Glomerular endothelial cell (primary cell): ENCODE measurements around the gene SAMD14. TPM values are rescaled to one million over a fixed set of nuclear protein-coding genes. Genes with fewer than 3 reads are reported as not detected.

Experiments used
- DNase-seq: peaks from one replicate; pipeline ENCODE4 v3.0.0-alpha.2; 2011; ENCODE audit warnings: low read depth, low spot score; ENCODE audit errors: extremely low read depth
- total RNA-seq: library from RNA; depleted of rRNA; stranded (reverse); fragments of >200 nt; gene quantifications from 2 replicates; pipeline ENCODE4 v1.2.3, GENCODE V29; 2015

Gene SAMD14
- total RNA-seq, 1 donor from 2014 or later: 24.9 TPM

DNA sequence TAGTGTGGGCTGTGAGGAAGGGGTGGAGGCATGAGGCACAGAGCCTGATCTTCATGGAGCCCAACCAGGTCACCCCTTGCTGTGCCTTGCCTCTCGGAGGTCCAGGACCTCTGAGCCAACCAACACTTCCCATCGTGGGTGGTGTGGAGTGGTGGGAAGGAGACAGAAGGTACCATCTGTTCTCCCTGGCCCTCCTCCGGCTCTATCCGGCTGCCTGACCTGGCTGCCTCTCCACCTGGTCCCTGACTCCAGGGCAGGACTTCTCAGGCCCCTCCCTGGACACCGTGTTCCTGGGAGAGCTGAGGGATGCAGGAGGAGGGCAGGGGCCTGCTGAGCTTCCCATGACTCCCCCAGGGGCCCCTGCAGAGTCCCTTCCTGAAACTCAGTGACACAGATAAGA, 31.0 kb downstream of the SAMD14 start:
- DNase-seq: no peak

DNA sequence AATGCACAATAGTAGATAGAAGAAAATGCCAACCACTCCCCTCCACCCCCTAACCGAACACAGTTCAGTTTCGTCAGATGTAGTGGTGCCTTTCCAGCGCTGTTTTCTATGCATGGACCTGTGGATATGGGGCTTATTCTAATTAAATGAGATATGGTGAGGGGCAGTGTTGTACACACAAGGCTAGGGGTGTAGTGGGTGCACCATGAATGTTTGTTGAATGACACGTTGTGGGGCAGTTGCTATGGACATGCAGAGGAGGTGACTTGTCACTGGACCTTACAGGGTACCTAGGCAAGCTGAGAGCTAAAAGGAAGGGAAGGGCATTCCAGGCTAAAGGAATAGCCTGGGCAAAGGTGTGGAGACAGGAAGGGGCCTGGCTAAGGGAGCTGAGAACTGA, 31.4 kb downstream of the SAMD14 start:
- DNase-seq: no peak

DNA sequence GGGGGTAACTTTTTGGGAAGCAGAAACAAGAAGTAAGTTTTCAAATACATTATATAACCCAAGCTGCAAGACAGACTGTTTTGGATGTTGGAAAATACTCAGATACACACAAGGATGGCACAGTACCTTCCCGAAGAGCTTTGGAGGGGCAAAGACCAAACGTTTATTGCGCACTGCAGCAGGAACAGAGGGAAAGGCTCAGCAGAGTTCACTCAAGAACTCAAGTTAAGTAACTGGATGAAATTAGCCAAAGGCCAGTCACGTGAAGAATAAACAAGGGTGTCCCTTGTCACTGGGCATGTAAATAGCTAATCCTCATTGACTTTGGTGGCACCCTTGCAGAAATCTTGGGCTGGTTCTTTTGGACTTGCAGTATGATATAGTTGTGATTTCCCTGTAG, 32.0 kb downstream of the SAMD14 start:
- no peak for DNase-seq

DNA sequence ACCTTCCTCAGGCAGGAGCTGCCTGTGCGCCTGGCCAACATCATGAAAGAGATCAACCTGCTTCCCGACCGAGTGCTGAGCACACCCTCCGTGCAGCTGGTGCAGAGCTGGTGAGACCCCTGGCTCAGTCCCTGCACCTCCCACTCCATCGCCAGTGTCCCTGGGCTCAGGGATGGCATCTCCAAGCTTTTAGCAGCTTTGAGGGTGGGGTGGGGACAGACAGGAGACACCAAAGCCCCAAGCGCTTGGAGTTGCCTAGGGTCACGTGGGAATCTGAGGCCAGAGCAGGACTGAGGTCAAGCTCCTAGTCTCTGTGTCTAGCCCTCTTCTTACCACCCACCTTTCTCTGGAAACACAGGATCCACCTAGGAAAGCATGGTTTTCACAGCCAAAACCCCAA, 32.5 kb downstream of the SAMD14 start:
- DNase-seq: no peak

DNA sequence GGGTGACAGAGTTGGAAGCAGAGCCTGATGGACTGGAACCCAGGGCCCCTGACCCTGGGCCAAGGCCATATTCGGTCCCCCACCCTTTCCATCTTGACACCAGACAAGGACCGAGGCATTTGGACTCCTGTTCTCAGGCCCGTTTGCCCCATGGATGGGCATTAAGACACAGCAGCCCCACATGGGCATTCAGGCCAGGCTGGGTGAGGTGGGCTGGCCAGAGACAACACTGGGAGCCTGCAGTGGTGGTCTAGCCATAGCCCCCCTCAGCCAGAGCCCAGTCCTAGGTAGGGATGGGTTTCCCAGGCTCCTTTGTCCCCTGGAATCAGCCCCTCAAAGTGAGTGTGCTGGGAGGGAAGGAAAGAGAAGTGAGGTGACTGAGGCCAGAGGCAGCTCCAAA, 33.2 kb downstream of the SAMD14 start:
- DNase-seq: no peak

DNA sequence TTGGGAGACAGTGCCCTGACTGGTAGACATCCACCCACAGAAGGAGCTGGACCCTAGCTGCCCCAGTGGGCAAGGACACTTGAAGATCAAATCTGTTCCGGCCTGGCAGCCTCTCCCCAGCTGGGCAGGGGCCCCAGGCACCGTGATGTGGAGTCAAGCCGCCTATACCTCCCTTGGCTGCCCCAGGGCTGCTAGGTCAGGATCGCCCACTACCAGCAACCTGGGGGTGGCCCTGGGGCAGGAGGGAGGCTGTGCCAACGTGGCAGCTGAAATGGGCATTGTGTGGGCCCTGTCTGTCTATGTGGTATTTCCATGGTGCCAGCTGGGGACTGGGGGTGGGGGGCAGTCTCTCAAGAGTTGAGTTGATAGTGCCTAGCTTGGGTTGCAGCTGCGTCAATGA, 33.9 kb downstream of the SAMD14 start:
- DNase-seq: no peak

DNA sequence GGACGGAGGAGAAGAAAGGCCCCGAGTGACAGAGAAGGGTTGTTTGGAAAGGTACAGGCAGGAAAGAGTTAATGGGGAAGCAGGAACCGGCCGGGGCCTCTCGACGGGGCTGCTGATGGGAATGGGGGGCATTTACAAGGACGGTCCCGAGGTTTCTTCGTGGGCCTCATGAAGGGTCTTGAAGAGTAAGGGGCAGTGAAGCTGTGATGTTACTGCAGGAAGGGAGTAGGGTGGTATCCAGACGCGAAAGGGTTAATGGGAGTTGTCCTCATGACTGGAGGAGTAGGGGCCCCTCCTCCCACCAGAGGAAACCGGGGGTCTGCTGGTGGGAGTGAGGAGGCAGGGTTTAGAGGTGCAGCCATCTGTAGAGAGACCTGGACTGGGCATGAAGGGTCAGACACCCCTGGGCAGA, 34.3 kb downstream of the SAMD14 start:
- DNase-seq: no peak

DNA sequence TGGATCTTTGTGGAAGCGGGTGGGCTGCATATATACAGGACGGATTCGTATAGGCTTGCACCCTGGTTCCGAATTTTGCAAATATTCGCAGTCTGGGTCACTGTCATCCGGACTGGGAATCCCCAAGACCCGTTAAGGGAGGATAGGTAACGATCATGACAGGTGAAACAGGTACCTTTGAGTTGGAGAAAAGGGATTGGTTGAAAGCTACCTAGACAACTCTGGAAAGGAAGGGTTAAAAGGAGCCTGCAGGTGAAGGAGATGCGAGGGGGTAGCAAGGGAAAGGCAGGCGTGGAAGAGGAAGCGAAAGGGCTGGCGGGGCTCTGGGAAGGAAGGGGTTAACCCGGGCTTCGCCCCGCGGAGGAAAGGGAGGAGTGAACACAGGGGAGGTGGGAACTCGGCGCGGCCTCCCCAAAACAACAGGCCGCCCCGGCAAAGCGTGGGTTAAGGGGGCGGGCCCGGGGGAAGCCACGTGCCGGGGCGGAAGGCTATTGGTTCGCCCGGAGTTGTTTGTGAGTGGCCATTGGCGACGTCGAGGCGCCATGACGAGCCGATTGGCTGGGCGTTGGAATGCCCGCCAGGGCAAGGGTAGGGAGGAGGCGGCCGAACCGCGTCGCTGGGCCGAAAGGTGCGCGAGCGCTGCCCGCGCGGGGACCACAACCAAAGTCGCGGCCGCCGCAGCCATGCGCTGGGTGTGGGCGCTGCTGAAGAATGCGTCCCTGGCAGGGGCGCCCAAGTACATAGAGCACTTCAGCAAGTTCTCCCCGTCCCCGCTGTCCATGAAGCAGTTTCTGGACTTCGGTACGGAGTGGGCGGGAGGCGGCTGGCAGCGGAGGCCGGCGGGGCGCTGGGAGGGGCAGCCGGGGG, 35.0 kb downstream of the SAMD14 start, which contains the start of gene PDK2:
TSS of gene PDK2 (plus strand) at position 599 of the 867 bp plus-strand sequence. CDS start at position 684, 85 bp downstream.
- DNase-seq: peak; percentile 44

DNA sequence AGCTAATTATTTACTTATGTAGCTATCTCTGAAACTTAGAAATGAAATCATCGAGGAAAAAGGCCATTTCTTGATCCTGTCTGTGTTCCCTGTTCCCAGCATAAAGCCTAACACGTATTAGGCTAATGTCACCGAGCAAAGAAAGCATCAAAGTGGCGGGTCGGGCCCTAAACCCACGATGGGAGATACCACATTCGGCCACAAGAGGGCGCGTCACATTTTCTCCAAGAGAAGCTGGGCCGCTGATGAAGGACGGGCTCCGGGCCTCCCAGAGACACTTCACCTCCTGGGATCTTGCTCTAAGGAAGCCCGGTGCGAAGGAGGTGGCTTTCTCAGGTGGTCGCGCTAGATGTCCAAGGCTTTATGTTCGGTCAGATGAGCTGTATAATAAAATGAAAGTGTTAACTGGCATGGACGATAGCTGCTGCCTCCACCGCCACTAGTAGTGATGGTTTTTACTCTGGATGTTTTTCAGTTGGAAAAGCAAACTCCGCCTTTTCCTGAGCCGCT, 35.7 kb downstream of the SAMD14 start:
- DNase-seq: peak; percentile 80

DNA sequence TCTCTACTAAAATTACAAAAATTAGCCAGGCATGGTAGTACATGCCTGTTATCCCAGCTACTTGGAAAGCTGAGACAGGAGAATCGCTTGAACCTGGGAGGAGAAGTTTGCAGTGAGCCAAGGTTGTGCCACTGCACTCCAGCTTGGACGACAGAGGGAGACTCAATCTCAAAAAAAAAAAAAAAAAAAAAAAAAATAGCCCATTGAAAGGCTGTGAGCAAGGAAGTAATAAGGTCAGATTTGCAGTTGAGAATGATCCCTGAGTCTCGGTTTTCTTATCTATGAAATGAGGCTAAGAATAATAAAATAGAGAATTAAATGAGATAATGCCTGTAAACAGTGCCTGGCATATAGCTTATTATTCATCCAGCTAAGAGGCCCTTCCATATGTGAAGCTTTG, 36.2 kb downstream of the SAMD14 start:
- DNase-seq: no peak

DNA sequence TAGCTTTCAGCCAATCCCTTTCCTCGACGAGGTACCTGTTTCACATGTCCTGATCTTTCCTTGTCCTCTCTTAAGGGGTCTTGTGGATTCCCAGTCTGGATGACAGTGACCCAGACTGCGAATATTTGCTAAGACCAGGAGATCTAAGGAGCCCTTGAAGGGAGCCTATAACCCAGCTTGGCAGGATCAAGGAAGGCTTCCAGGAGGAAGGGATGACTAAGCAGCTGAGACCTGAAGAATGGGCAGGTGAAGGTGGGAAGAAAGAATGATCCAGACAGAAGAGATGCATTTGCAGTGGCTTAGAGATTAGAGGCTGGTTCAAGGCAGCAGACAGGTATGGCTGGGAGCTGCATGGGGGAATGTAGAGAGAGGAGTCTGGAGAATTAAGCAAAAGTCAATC, 36.7 kb downstream of the SAMD14 start:
- DNase-seq: no peak

DNA sequence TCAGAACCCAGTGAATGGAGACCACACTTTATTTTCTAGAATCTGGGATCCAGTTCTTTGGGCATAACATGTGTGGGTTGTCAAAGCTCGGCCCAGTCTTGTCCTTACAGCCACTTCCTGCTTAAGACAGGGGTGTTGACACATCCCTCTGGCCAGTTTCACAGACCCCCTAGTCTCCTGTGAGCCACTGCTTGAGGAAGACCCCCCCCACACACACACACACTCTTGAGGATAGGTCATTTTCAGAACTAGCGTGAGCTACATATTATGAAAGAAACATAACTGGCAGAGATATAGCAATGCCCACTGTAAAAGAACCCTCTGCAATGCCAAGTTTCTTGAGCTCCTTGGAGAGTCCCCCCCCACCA, 38.1 kb downstream of the SAMD14 start:
- no peak for DNase-seq

DNA sequence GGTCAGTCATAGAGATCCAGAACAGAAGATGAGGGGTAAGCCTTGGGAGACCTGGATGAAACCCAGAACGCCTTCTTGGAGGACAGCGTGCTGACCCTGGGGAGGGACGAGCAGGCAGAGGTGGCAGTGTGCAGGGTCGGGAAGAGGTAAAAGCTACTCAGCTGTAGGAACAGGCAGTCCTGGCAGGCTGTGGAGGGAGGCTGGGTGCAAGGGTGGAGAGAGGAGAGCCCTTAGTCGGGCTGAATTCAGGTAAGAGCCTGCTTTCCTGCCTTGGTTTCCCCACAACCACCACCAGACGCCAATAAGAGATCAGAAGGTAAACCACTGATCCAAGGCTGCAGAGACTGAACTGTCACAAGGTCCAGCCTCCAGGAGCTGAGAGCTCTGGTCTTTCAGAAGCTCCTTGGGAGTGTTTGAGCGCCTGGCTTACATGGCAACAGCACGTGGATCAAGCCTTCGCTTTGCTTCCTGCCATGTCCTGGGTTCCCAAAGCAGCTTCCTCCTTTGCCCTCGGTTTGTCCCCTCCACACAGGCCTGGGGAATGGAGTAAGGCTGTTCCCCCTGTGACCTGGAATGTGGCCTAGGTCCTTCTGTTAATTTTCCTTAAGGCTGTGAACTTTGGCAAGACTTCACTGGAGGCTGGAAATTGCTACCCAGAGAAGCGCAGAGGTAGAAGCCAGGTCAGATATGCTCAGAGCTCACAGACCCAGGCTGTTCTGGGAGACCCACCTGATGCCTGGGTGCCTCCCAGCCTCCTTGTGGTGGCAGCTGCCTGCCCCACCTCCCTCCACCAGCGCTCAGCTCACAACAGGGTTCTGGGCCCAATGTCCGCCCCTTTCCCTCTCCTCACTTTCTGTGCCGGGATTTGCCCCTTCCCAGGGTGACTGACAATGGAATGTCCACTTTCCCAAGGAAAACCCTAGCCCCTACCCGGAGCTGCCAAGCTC, 38.7 kb downstream of the SAMD14 start:
- DNase-seq: no peak

DNA sequence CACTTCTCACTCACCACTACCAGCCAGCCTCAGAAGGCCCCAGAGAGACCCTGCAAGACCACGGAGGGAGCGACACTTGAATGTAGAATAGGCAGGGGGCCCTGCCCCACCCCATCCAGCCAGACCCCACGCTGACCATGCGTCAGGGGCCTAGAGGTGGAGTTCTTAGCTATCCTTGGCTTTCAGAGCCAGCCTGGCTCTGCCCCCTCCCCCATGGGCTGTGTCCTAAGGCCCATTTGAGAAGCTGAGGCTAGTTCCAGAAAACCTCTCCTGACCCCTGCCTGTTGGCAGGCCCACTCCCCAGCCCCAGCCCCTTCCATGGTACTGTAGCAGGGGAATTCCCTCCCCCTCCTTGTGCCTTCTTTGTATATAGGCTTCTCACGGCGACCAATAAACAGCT, 39.9 kb downstream of the SAMD14 start:
- DNase-seq: no peak

DNA sequence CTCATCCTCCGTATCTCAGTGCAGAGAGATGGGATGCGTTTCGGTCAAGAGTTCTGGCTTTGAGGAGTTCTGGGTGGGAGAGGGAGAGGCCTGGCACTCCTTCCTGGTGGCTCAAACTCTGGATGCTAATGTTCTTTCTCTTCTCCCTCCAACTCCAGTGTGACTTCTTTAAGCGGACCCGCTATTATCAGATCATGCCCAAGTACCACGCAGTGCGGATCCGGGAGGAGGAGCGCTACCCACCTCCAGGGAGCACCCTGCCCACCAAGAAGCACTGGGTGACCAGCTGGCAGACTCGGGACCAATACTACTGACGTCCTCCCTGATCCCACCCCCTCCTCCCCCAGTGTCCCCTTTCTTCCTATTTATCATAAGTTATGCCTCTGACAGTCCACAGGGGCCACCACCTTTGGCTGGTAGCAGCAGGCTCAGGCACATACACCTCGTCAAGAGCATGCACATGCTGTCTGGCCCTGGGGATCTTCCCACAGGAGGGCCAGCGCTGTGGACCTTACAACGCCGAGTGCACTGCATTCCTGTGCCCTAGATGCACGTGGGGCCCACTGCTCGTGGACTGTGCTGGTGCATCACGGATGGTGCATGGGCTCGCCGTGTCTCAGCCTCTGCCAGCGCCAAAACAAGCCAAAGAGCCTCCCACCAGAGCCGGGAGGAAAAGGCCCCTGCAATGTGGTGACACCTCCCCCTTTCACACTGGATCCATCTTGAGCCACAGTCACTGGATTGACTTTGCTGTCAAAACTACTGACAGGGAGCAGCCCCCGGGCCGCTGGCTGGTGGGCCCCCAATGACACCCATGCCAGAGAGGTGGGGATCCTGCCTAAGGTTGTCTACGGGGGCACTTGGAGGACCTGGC, 40.8 kb downstream of the SAMD14 start:
- no peak for DNase-seq

DNA sequence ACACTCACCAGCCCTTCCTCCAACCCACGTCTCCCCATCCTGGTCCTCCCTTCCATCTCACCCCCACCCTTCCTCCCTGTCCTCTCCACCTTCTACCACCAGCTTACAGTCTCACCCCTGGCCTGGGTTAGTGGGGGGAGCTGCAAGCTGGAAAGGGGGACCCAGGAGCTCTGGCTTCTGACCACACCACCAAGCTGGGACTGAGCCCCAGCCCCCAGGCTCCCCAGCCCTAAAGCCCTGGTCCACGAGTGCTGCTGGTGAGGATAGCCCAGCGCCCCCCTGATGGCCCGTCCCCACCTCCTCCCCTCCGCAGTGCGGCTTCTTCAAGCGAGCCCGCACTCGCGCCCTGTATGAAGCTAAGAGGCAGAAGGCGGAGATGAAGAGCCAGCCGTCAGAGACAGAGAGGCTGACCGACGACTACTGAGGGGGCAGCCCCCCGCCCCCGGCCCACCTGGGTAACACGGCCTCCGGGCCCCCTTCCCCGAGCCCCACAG, 42.0 kb downstream of the SAMD14 start:
- no peak for DNase-seq

DNA sequence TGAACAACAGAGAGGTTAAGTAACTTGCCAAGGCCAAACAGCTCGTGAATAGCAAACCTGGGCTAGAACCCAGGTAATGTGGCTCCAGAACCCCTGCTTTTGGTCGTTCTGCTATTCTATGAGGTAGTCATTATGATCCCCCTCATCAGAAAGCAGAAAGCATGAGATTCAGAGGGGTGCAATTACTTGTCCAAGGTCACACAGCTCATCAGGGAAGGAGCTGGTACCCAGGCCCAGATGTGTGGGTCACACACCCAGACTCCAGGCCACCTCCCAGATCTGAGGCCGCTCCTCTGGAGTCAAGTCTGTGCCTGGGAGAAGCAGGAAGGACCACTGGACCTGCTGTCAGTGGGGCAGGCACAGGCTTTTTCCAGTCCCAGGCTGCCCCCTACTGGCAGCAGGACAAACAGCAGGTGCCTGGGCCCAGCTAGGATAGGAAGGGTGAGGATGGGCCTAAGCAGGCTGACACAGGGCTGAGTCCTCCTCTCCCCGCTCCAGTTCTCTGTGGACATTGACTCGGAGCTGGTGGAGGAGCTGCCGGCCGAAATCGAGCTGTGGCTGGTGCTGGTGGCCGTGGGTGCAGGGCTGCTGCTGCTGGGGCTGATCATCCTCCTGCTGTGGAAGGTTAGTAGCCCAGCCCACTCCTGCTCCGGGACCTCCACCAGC, 42.6 kb downstream of the SAMD14 start:
- no peak for DNase-seq

DNA sequence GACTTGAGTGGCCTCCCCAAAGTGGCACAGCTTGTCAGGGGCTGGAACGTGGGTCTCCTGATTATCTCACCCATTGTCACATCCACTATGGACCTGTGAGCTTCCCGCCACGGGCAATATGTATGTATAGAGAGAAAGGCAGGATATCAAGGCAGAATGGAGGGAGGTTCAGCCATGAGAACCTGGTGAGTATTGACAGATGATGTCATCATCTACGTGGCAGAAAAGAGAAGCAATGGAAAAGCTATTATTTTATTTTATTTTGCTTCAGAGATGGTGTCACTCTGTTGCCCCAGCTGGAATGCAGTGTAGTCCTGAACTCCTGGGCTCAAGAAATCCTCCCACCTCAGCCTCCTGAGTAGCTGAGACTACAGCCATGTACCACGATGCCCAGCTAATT, 48.2 kb downstream of the SAMD14 start:
- DNase-seq: no peak

DNA sequence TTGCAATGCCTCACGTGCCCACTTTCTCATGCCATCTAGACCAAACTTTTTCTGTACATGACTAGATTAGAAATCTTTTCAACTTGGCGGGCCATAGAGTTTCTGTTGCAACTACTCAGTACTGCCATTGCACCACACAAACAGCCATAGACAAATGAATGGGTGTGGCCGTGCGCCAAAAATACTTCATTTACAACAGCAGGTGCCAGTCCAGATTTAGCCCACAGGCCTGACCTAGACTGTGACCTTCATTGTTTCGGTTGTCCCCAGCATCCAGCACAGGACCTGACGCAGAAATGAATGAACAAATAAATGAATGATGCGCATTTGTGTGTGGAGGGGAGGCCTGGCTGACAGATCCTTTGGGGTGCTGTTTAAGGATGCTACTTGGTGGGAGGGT, 49.1 kb downstream of the SAMD14 start:
- DNase-seq: no peak

DNA sequence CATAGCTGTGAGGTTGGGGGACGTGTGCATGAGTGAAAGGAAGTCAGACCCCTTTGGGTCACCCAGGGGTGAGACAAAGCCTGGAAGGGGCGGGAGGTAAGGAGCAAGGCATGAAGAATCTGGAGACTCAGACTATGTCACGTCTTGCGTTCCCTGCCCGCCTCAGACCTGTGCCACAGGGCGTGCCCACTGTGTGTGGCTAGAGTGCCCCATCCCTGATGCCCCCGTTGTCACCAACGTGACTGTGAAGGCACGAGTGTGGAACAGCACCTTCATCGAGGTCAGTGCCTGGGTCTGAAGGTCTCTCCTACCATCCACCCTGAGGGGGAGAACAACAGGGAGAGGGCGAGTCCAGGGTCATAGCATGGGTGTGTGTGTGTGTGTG, 49.9 kb downstream of the SAMD14 start:
- no peak for DNase-seq
